HG02840 (cell line): ENCODE data around the gene FAM222A.

Source experiments
- ATAC-seq: cut with Tn5 transposase; IDR thresholded peaks from one replicate; pipeline ENCODE4 v1.9.1; 2021; ENCODE audit warnings: mild to moderate bottlenecking, moderate library complexity, moderate number of reproducible peaks; ENCODE audit not compliant: unreplicated experiment, low FRiP score

Gene FAM222A

DNA sequence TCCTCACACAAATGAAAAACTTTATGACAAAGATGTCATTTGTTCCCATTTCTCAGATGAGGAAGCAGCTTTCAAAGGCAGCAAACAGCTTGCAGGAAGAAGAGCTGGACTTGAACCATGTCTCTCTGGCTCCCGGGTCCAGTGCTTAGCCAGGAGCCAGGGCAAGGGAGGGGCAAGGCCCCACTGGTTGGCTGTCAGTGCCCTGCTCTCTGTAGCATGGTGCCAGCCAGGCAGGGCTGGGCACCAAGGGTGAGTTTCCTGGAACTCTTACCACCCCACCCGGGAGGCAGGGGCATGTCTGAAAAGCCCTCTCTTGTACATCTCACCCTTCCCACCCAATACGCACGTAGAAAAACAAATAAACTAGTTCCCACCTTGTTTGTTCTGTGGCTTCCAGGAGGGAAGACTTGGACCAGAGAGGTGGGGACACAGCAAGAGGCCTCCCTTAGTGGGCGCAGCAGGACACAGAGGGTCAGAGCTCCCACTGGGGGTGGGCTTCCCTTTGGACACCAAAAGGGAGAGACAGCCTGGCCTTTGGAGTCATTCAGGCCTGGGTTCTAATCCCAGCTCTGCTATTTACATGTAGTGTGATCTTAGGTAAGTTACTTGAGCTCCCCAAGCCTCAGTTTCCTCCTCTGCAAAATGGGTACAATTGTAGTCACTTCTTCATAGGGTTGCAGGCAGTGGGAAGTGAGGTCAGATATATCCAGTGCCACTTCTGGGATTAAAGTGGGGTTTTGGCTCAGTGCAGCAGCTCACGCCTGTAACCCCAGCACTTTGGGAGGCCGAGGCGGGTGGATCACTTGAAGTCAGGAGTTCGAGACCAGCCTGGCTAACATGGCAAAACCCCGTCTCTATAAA lies 102.4 kb downstream of the FAM222A start:
- ATAC-seq = no peak

DNA sequence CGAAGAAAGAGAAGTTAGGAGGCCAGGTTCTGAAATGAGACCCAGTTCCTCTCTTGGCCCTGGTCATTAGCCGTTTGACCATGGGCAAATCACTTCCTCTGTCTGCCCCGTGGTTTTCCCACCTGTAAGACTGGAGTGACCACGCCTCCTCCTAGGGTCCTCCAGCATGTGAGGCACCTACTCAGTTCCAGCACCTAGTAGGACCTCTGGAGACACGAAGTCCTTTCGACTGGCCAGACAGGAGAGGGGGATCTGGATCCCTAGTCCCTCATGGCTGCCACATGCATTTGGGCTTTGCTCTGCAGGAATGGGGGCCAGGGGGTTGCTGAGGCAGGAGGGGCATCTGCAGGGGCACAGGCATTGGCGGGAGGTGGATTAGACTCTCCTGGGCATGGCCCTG lies 103.2 kb downstream of the FAM222A start:
- no peak for ATAC-seq

DNA sequence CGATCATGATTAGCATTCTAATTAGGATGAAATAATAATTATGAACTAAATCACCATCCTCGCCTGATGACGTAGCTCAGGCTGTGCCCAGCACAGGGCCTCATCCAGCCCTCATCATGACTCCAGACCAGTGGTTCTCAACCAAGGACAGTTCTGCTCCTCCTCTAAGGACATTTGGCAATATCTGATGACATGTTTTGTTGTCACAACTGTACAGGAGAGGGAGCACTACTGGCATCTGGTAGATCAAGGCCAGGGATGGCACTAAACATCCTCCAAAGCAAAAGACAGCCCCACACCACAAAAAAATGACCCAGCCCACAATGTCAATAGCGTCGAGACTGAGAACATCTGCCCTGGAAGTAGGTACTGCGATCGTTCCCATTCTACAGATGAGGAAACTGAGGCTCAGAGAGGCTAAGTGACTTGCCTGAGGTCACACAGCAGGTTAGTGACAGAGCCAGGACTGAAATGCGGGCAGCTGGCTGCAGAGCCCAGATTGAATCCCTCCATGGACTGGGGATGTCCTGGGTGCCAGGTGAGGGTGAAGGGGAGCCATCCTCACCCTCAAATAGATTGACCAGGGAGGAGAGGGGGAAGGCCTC lies 104.1 kb downstream of the FAM222A start:
- no peak for ATAC-seq

DNA sequence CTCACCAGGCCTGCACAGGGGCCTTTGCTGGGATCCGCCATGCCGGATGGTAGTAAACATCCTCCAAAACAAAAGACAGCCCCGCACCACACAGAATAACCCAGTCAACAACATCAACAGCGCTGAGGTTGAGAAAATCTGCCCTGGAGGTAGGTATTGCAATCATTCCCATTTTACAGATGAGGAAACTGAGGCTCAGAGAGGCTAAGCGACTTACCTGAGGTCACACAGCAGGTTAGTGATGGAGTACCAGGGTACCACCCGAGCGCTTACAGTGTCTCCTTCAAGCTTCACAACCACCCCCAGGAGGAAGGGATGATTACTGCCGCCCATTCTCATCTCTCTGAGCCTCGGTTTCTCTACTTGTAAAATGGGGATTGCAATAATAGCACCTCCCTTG lies 104.6 kb downstream of the FAM222A start:
- no peak for ATAC-seq

DNA sequence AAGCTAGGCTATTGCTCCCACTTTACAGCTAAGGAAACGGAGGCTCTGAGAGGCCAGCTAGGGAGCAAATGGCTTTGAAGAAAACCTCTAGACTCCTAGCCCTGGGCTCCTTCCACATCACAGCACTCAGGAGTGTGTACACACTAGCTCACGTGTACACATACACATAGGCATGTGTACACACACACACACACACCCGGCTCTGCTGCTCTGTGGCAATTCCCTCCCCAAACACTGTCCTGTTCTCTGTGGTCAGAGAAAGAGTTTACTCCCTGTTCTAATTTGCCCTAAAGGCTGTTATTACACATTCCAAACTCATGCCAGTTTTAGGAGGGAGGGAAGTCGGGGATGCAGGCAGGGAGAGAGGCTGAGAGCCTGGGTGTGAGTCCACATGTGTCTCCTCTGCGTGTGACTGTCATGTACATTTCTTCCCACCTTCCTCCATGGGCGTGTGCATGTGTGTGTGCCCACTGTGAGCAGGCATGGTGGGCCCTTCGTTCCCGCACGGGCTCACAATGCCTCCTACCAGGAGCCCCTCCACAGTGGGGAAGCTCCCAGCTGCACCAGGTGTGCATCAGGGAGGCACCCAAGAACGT lies 105.4 kb downstream of the FAM222A start:
- ATAC-seq = no peak
